K562 (cell line): Measurements from ENCODE around the gene MDC1. TPM values are rescaled to one million over a fixed set of nuclear protein-coding genes. Genes with fewer than 3 reads are reported as not detected.

ENCODE experiments used
- CTCF ChIP-seq, 3 experiments: IDR thresholded peaks in 2 of 3; conservative IDR thresholded peaks in 1 of 3; 2 replicates each; pipeline ENCODE4 v1.5.1; 2011 to 2012; ENCODE audit warnings: low read length in 3 of 3, mild to moderate bottlenecking in 3 of 3, control low read depth in 2 of 3, improper control_type of control experiment in 1 of 3, inconsistent platforms in 1 of 3, low read depth in 1 of 3, mixed read lengths in 1 of 3, moderate library complexity in 1 of 3; ENCODE audit not compliant: insufficient read depth in 2 of 3
- KAT7 ChIP-seq: sonication (generic); formaldehyde crosslinking; IDR thresholded peaks from 2 replicates; pipeline ENCODE4 v1.8.0; 2022; ENCODE audit warnings: missing genetic modification reagents, mild to moderate bottlenecking, borderline replicate concordance
- NFE2 ChIP-seq: IDR thresholded peaks from 2 replicates; pipeline ENCODE4 v1.6.1; 2014; ENCODE audit warnings: antibody characterized with exemption, low read depth
- POLR2AphosphoS2 ChIP-seq: IDR thresholded peaks from 2 replicates; pipeline ENCODE4 v1.6.1; 2012; ENCODE audit warnings: low read length, improper control_type of control experiment
- SIN3B ChIP-seq: fragments of 450-650 bp; IDR thresholded peaks from 2 replicates; pipeline ENCODE4 v1.6.1; 2017; ENCODE audit warnings: low read depth, mild to moderate bottlenecking, moderate library complexity
- TSHZ1 ChIP-seq: fragments of 250-450 bp; sonication (Bioruptor Pico); IDR thresholded peaks from 2 replicates; pipeline ENCODE4 v1.4.0; 2020; ENCODE audit warnings: mild to moderate bottlenecking, moderate library complexity
- ZBTB8A ChIP-seq: fragments of 450-650 bp; IDR thresholded peaks from 2 replicates; pipeline ENCODE4 v1.6.1; 2018; ENCODE audit warnings: mild to moderate bottlenecking, moderate library complexity; ENCODE audit not compliant: partially characterized antibody
- polyA plus RNA-seq, 8 experiments: library from polyadenylated mRNA; depleted of rRNA in 4 of 8; stranded (reverse) in 5 of 8; unstranded in 3 of 8; fragments of >200 nt; fragmentation: Nextera tagmentation in 2 of 8; fragmentation: Illumina TruSeq in 1 of 8; extraction: Ambion mirVana in 2 of 8; extraction: Trizol in 1 of 8; gene quantifications; 2 replicates each; pipeline versions ENCODE4 v1.2.1 to v1.2.3, GENCODE V29; 2011 to 2014; ENCODE audit warnings: inconsistent platforms in 1 of 8, missing spikeins in 1 of 8
- total RNA-seq, 7 experiments: library from RNA; depleted of rRNA in 6 of 7; stranded (reverse); fragments of >200 nt in 6 of 7; fragmentation: Illumina TruSeq in 2 of 7; extraction: Trizol in 2 of 7; gene quantifications; 2 replicates each; pipeline versions ENCODE4 v1.2.1 to v1.2.3, GENCODE V29; 2011 to 2021; ENCODE audit warnings: low replicate concordance in 1 of 7
- TF ChIP-seq, protein P1 (sequence below): fragments of 450-650 bp; IDR thresholded peaks from 2 replicates; pipeline ENCODE4 v1.6.1; 2016; ENCODE audit warnings: mild to moderate bottlenecking
- TF ChIP-seq, protein P2 (sequence below), 2 experiments: IDR thresholded peaks; 2 replicates each; pipeline ENCODE4 v1.6.1; 2012; ENCODE audit warnings: improper control_type of control experiment in 2 of 2, low read depth in 2 of 2, low read length in 2 of 2, borderline replicate concordance in 1 of 2

MDC1 gene
- total and polyA plus RNA-seq, 9 of the 15 experiments (the other 6 are each of a cell fraction or from before 2014, with no cell fraction given), result 8.2 to 114 (median 20.0) TPM

GRCh38 chr6:30717129-30717844 lies at the start of gene MDC1 (continued):
- TF ChIP-seq CTCF (IDR thresholded peaks at IDR 0.05 in 2 of 3, conservative IDR thresholded peaks at IDR 0.05 in 1 of 3; ENCODE audit: insufficient read depth in 2 of 3, low read depth in 1 of 3, low read length in 3 of 3) (peak in 2 of 3 experiments; percentile 38 to 52; a peak in 3 of 6 replicates), ZBTB8A (no peak), KAT7 (CRISPR knock-in tag) (peak; percentile 96; the same call in 1 of the 2 replicates), SIN3B (0 out of 2 replicates have a peak, but pooled peaks have one; percentile 18), TSHZ1 (CRISPR knock-in tag) (no peak), NFE2 (peak; percentile 97), POLR2AphosphoS2 (no peak)
- TF ChIP-seq, protein P1, sequence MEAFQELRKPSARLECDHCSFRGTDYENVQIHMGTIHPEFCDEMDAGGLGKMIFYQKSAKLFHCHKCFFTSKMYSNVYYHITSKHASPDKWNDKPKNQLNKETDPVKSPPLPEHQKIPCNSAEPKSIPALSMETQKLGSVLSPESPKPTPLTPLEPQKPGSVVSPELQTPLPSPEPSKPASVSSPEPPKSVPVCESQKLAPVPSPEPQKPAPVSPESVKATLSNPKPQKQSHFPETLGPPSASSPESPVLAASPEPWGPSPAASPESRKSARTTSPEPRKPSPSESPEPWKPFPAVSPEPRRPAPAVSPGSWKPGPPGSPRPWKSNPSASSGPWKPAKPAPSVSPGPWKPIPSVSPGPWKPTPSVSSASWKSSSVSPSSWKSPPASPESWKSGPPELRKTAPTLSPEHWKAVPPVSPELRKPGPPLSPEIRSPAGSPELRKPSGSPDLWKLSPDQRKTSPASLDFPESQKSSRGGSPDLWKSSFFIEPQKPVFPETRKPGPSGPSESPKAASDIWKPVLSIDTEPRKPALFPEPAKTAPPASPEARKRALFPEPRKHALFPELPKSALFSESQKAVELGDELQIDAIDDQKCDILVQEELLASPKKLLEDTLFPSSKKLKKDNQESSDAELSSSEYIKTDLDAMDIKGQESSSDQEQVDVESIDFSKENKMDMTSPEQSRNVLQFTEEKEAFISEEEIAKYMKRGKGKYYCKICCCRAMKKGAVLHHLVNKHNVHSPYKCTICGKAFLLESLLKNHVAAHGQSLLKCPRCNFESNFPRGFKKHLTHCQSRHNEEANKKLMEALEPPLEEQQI, result no peak
- TF ChIP-seq, protein P2, sequence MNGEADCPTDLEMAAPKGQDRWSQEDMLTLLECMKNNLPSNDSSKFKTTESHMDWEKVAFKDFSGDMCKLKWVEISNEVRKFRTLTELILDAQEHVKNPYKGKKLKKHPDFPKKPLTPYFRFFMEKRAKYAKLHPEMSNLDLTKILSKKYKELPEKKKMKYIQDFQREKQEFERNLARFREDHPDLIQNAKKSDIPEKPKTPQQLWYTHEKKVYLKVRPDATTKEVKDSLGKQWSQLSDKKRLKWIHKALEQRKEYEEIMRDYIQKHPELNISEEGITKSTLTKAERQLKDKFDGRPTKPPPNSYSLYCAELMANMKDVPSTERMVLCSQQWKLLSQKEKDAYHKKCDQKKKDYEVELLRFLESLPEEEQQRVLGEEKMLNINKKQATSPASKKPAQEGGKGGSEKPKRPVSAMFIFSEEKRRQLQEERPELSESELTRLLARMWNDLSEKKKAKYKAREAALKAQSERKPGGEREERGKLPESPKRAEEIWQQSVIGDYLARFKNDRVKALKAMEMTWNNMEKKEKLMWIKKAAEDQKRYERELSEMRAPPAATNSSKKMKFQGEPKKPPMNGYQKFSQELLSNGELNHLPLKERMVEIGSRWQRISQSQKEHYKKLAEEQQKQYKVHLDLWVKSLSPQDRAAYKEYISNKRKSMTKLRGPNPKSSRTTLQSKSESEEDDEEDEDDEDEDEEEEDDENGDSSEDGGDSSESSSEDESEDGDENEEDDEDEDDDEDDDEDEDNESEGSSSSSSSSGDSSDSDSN (IDR thresholded peaks at IDR 0.05; ENCODE audit: borderline replicate concordance in 1 of 2, low read depth in 2 of 2, low read length in 2 of 2), result no peak
